Loucy (cell line): ENCODE measurements around the gene PTPN3.
"Not testable (repeated sequence)": the region's sequence is repeated elsewhere in the genome, so short reads cannot be mapped to it uniquely, and the experiment has no call there.

Experiments used
- H2AFZ ChIP-seq: fragments of 200-600 bp; sonication (generic); 2 replicates; pipeline ENCODE4 v1.6.0; 2016; ENCODE audit warnings: antibody characterized with exemption, mild to moderate bottlenecking, low read length, moderate library complexity
- H3F3A ChIP-seq: fragments of 200-600 bp; 2 replicates; pipeline ENCODE4 v1.6.0; 2016; ENCODE audit warnings: antibody characterized with exemption, low read depth, mild to moderate bottlenecking
- H3K27me3 ChIP-seq: fragments of 200-600 bp; sonication (generic); 2 replicates; pipeline ENCODE4 v1.6.1; 2014; ENCODE audit warnings: low read length, mild to moderate bottlenecking; ENCODE audit not compliant: insufficient read depth, poor library complexity, severe bottlenecking
- H3K36me3 ChIP-seq: fragments of 200-600 bp; sonication (generic); 2 replicates; pipeline ENCODE4 v1.6.1; 2016; ENCODE audit warnings: low read length; ENCODE audit not compliant: insufficient read depth
- H3K4me1 ChIP-seq: fragments of 200-600 bp; sonication (generic); 2 replicates; pipeline ENCODE4 v1.5.1; 2014; ENCODE audit warnings: low read length, mild to moderate bottlenecking; ENCODE audit not compliant: insufficient read depth, poor library complexity, severe bottlenecking
- H3K4me2 ChIP-seq: fragments of 200-600 bp; sonication (generic); 2 replicates; pipeline ENCODE4 v1.6.0; 2014; ENCODE audit warnings: antibody characterized with exemption, low read length, low read depth, mild to moderate bottlenecking; ENCODE audit not compliant: poor library complexity, severe bottlenecking
- H3K4me3 ChIP-seq: fragments of 200-600 bp; sonication (generic); 2 replicates; pipeline ENCODE4 v1.5.1; 2014; ENCODE audit warnings: low read length, mild to moderate bottlenecking, mixed read lengths; ENCODE audit not compliant: poor library complexity, severe bottlenecking
- H3K79me2 ChIP-seq: fragments of 200-600 bp; sonication (generic); 2 replicates; pipeline ENCODE4 v1.6.1; 2014; ENCODE audit warnings: low read length; ENCODE audit not compliant: insufficient read depth
- H3K9ac ChIP-seq: fragments of 200-600 bp; sonication (generic); 2 replicates; pipeline ENCODE4 v1.6.0; 2014; ENCODE audit warnings: mild to moderate bottlenecking, low read depth, low read length, moderate library complexity; ENCODE audit not compliant: poor library complexity, severe bottlenecking
- H3K9me2 ChIP-seq: fragments of 200-600 bp; sonication (generic); replicated peaks from 2 replicates; pipeline ENCODE4 v1.6.1; 2016; ENCODE audit warnings: low read depth, low read length, mixed read lengths
- H3K9me3 ChIP-seq: fragments of 200-600 bp; sonication (generic); 2 replicates; pipeline ENCODE4 v1.6.1; 2014; ENCODE audit warnings: mild to moderate bottlenecking, antibody characterized with exemption, low read length, low read depth; ENCODE audit not compliant: insufficient read depth
- H4K20me1 ChIP-seq: fragments of 200-600 bp; sonication (generic); 2 replicates; pipeline ENCODE4 v1.6.0; 2014; ENCODE audit warnings: antibody characterized with exemption, low read length, mild to moderate bottlenecking; ENCODE audit not compliant: insufficient read depth, poor library complexity, severe bottlenecking
- EZH2phosphoT487 ChIP-seq: fragments of 200-600 bp; IDR thresholded peaks from 2 replicates; pipeline ENCODE4 v1.6.1; 2018; ENCODE audit warnings: antibody characterized with exemption, mild to moderate bottlenecking, moderate library complexity, borderline replicate concordance
- TF ChIP-seq, protein P1 (sequence below): fragments of 200-600 bp; sonication (generic); conservative IDR thresholded peaks from 2 replicates; pipeline ENCODE4 v1.5.1; 2014; ENCODE audit warnings: mild to moderate bottlenecking, antibody characterized with exemption, low read length

PTPN3 gene

DNA sequence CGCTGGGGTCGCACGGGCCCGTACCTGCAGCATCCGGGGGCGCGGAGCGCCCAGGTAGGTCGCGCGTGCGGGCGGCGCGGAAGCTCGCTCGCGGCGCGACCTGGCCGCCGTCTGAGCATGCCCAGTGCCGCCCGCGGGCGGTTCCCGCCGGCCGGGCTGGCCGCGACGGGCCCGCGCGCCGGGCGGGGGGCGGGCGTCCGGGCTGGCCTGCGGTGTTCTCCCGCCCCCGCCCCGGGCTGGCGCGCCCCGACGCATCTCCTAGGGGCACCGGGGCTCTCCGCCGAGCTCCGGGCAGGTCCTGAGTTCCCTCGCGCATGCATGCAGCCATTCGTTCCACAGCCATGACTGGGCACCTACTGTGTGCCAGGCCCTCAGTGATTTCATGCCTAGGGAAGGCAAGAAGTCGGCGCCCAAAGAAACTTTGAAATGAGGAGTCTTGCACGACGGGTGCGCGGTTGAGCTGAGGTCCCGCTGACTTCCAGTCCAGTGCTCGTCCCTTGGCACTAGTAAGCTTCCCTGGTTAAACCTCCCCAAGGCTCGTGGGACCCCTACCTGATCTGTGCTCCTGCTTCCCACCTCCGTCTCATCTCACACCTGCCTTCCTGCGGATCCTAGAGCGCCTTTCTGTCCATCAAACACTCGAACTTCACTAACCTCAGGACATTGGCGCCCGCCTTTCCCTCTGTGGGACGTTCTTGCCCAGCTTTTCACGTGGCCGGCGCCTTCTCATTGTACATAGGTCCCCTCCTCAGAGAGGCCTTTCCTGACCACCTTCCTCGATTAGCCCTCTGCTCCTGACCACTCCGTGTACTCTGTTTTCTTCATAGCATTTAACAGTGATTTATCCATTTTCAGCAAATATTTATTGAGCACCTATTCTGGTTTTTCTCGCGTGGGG is at the start of gene PTPN3:
Gene PTPN3, minus strand, starts transcription at position 113 of the 898 bp plus-strand sequence. CDS start 34,873 bp downstream, outside the sequence.
- H2AFZ ChIP-seq: no peak within 1 kb of the TSS

DNA sequence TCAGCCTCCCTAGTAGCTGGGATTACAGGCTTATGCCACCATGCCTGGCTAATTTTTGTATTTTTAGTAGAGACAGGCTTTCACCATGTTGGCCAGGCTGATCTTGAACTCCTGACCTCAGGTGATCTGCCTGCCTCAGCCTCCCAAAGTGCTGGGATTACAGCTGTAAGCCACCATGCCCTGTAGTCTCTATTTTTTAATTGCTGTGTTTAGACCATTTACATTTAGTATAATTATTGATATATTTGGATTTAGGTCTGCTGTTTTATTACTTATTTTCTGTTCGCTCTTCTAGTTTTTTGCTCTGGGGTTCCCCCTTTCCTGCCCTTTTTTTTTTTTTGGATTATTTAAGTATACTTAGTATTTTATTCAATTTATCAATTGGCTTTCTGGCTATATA is 46.8 kb upstream of the PTPN3 start:
- H3F3A ChIP-seq, H4K20me1 ChIP-seq, H3K4me2 ChIP-seq, H3K79me2 ChIP-seq, H3K9ac ChIP-seq, H3K36me3 ChIP-seq, H3K4me3 ChIP-seq, H2AFZ ChIP-seq, H3K9me3 ChIP-seq, H3K9me2 ChIP-seq, H3K27me3 ChIP-seq, H3K4me1 ChIP-seq: not testable (repeated sequence)

More for the DNA sequence above, at the start of gene PTPN3:
- Histone ChIP-seq H3K4me1 (no peaks in the 10 kb centered on the region), H3K4me3 (no peak within 1 kb of the TSS), H3K4me2 (no peak within 1 kb of the TSS), H3F3A (no peaks in the 10 kb centered on the region), H4K20me1 (no peaks in the 10 kb centered on the region), H3K79me2 (no peaks in the 10 kb centered on the region), H3K9ac (no peak within 1 kb of the TSS), H3K9me3 (no peaks in the 10 kb centered on the region), H3K27me3 (no peaks in the 10 kb centered on the region), H3K9me2 (no peaks in the 10 kb centered on the region), H3K36me3 (no peaks in the 10 kb centered on the region)
- TF ChIP-seq EZH2phosphoT487: no peak
- TF ChIP-seq, protein P1, sequence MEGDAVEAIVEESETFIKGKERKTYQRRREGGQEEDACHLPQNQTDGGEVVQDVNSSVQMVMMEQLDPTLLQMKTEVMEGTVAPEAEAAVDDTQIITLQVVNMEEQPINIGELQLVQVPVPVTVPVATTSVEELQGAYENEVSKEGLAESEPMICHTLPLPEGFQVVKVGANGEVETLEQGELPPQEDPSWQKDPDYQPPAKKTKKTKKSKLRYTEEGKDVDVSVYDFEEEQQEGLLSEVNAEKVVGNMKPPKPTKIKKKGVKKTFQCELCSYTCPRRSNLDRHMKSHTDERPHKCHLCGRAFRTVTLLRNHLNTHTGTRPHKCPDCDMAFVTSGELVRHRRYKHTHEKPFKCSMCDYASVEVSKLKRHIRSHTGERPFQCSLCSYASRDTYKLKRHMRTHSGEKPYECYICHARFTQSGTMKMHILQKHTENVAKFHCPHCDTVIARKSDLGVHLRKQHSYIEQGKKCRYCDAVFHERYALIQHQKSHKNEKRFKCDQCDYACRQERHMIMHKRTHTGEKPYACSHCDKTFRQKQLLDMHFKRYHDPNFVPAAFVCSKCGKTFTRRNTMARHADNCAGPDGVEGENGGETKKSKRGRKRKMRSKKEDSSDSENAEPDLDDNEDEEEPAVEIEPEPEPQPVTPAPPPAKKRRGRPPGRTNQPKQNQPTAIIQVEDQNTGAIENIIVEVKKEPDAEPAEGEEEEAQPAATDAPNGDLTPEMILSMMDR: no peak

- Histone ChIP-seq H3K79me2 (no peaks in the 10 kb centered on the region), H3K4me2 (no peak overlapping the region)
These were observed 44.8 kb upstream of the PTPN3 start for GRCh38 chr9:109542922-109543321.

More at GRCh38 chr9:109542922-109543321, 44.8 kb upstream of the PTPN3 start:
- Histone ChIP-seq H3K9me3 (no peaks in the 10 kb centered on the region), H3K9me2 (no peaks in the 10 kb centered on the region), H3K4me3 (no peak overlapping the region), H3K9ac (no peak overlapping the region), H3K4me1 (no peaks in the 10 kb centered on the region), H4K20me1 (no peaks in the 10 kb centered on the region), H3K36me3 (no peaks in the 10 kb centered on the region), H3K27me3 (no peaks in the 10 kb centered on the region), H2AFZ (no peak overlapping the region), H3F3A (no peaks in the 10 kb centered on the region)
- TF ChIP-seq, protein P1: no peak
